HUES6 (cell line): ENCODE results near the gene WSB1.

Experiments
- H3K27ac ChIP-seq: 2 replicates; pipeline ENCODE4 v1.7.0; 2013; ENCODE audit warnings: low read depth, mild to moderate bottlenecking, low read length, inconsistent platforms
- H3K27me3 ChIP-seq: 2 replicates; pipeline ENCODE4 v1.6.1; 2013; ENCODE audit warnings: low read length; ENCODE audit not compliant: control insufficient read depth, insufficient read depth
- H3K36me3 ChIP-seq: 2 replicates; pipeline ENCODE4 v1.6.1; 2013; ENCODE audit warnings: low read length; ENCODE audit not compliant: control insufficient read depth, insufficient read depth
- H3K4me1 ChIP-seq: 2 replicates; pipeline ENCODE4 v1.6.1; 2013; ENCODE audit warnings: low read length; ENCODE audit not compliant: control insufficient read depth, insufficient read depth
- H3K4me3 ChIP-seq: 2 replicates; pipeline ENCODE4 v1.5.1; 2013; ENCODE audit warnings: low read depth, low read length
- H3K9ac ChIP-seq: one replicate; pipeline ENCODE4 v1.6.1; 2013; ENCODE audit warnings: mild to moderate bottlenecking, low read length
- H3K9me3 ChIP-seq: 2 replicates; pipeline ENCODE4 v1.6.1; 2013; ENCODE audit warnings: low read depth, low read length; ENCODE audit not compliant: control insufficient read depth, insufficient read depth

The WSB1 gene

GRCh38 chr17:27360507-27360906 is 66.6 kb downstream of the WSB1 start:
- no peak overlapping the region for H3K4me3 ChIP-seq
- H3K36me3 ChIP-seq: no peaks in the 10 kb centered on the region

GRCh38 chr17:27361695-27362094 is 67.8 kb downstream of the WSB1 start:
- H3K36me3 ChIP-seq: no peaks in the 10 kb centered on the region
- no peak overlapping the region for H3K27ac ChIP-seq
- no peaks in the 10 kb centered on the region; the same call in 1 of the 2 replicates for H3K4me1 ChIP-seq
- no peaks in the 10 kb centered on the region for H3K27me3 ChIP-seq
- no peaks in the 10 kb centered on the region for H3K9me3 ChIP-seq
- no peak overlapping the region for H3K4me3 ChIP-seq
- H3K9ac ChIP-seq: no peak overlapping the region

More at GRCh38 chr17:27360507-27360906, 66.6 kb downstream of the WSB1 start:
- Histone ChIP-seq H3K27ac (no peak overlapping the region), H3K4me1 (peaks cover 3% of the 10 kb centered on the region; the same call in 1 of the 2 replicates), H3K9me3 (no peaks in the 10 kb centered on the region), H3K27me3 (no peaks in the 10 kb centered on the region), H3K9ac (no peak overlapping the region)

DNA sequence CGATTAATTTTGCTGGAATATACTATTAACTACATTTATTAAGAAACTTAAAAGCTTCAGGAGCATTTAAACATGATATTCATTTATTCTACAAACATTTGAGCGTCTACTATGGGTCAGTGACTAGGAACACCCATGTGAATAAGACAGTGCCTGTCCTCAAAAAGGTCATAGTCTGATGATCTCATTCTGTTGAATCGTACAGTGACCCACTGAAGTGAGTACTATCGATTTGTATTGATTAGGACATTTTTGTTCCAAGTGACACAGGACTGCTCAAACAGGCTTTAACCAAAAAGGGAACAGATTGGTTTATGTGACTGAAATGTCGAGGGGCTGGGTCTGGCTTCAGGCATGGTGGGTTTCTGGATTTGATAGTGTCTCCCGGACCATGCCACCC is 68.6 kb downstream of the WSB1 start:
- Histone ChIP-seq H3K4me1 (peaks cover 4% of the 10 kb centered on the region; the same call in 1 of the 2 replicates), H3K36me3 (no peaks in the 10 kb centered on the region), H3K27ac (no peak overlapping the region), H3K9ac (no peak overlapping the region), H3K27me3 (no peaks in the 10 kb centered on the region), H3K4me3 (no peak overlapping the region), H3K9me3 (no peaks in the 10 kb centered on the region)

- Histone ChIP-seq H3K27ac (no peak overlapping the region), H3K4me3 (no peak overlapping the region), H3K9me3 (no peaks in the 10 kb centered on the region), H3K9ac (no peak overlapping the region), H3K4me1 (peaks cover 4% of the 10 kb centered on the region; the same call in 1 of the 2 replicates), H3K36me3 (no peaks in the 10 kb centered on the region), H3K27me3 (no peaks in the 10 kb centered on the region)
These were observed 69.0 kb downstream of the WSB1 start for GRCh38 chr17:27362909-27363308.

GRCh38 chr17:27363326-27363725 is 69.4 kb downstream of the WSB1 start:
- H3K9me3 ChIP-seq: no peaks in the 10 kb centered on the region
- no peak overlapping the region for H3K27ac ChIP-seq
- H3K36me3 ChIP-seq: no peaks in the 10 kb centered on the region
- H3K4me3 ChIP-seq: no peak overlapping the region
- no peaks in the 10 kb centered on the region for H3K27me3 ChIP-seq
- no peak overlapping the region for H3K9ac ChIP-seq
- H3K4me1 ChIP-seq: peaks cover 4% of the 10 kb centered on the region; the same call in 1 of the 2 replicates
